ENCODE results near the gene PRELID3B.

GRCh38 chr20:59039233-59039632 lies 3.4 kb downstream of the PRELID3B start:
- TF ChIP-seq EZH2 (IDR thresholded peaks at IDR 0.05; ENCODE audit: low read length, unreplicated experiment) (no peak), CTCF (conservative IDR thresholded peaks at IDR 0.05; ENCODE audit: low read depth, low read length) (no peak), EZH2phosphoT487 (IDR thresholded peaks at IDR 0.05; ENCODE audit: borderline replicate concordance, low read length) (no peak)
